ENCODE measurements around the gene SWI5.
"Not testable (repeated sequence)": the region's sequence is repeated elsewhere in the genome, so short reads cannot be mapped to it uniquely, and the experiment has no call there.

SWI5 gene

GRCh38 chr9:128276008-128276573, at the start of gene SWI5:
SWI5 (plus strand) TSS chr9:128276276.
- peak; percentile 98 for DNase-seq

GRCh38 chr9:128226412-128226801, 49.7 kb upstream of the SWI5 start:
- DNase-seq = no peak

- not testable (repeated sequence) for DNase-seq
Measured at GRCh38 chr9:128230897-128231296, 45.2 kb upstream of the SWI5 start.

- DNase-seq = no peak
Measured at GRCh38 chr9:128231638-128232527, 44.2 kb upstream of the SWI5 start.

DNA sequence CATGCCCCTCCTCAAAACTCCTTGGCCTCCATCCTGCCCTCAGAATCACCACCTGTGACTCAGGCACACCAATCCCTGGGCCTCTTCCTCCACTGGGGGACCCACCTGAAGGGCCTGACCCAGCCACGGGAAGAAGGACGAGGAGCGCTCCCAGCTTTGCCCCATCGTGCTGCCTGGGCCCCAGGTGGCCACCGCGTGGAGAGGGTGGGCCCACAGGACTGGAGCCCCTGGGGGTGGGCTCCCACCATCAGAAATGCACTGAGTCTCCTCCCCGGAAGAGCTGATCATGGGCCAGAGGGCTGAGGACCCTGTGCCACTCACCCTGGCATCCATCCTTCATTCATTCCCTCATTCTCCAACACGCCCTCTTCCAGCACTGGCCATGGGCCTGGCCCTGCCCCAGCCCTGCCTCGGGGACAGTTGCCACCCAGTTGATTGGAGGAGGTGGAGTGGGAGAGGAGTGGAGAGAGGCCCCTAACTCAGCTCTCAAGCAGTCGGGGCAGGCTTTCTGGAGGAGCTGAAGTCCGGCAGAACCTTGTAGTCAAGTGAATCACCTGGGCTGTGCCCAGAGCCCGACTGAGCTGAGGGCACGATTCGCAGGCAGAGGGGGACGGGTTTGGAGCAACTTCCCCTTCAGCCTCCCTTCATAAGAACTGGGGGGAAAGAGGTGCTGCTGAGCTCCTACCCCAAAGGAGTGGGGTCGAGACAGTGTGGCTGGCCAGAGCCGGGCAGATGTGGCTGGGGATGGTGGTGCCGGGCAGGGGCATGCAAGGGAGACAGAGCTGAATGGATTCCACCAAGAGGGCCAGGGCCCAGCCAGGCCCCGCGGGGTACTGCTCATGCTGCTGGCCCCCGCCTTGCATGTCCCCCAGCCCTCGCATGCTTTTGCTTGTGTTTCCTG, 43.3 kb upstream of the SWI5 start:
- no peak for DNase-seq

DNA sequence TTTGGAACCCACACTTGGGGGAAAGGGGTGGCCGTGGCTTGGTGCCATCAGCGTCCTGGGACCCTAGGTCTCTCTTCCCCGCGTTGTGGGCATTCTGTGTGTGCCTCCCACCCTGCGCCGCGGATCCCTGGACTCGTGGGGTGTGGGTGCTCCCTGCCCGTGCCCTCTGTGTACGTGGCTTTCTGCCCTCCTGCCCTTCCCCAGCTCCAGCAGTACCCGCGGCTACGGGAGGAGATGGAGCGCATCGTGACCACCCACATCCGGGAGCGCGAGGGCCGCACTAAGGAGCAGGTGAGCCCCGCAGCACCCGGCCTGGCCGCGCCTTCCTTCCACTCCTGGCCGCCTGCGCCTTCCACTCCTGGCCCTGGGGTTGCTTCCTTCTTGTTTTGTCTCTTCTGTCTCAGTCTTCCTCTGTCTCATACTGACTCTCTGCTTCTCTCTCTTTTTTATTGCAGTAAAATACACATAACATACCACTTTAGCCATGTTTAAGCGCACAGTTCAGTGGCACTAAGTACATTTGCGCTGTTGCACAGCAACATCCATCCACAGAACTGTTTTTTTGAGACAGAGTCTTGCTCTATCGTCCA, 42.2 kb upstream of the SWI5 start:
- DNase-seq = no peak

DNA sequence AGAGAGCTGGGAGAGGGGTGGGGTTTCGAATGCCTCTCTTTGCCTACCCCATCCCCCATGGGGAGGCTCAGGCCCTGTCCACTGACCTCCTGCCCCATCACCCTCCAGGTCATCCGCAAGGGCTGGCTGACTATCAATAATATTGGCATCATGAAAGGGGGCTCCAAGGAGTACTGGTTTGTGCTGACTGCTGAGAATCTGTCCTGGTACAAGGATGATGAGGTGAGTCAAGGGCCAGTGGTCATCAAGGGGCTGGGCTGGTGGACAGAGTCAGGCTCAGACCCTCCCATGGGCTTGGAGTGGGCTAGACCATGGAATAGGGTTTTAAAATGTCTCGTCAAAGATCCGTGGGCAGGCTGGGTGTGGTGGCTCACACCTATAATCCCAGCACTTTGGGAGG, 34.0 kb upstream of the SWI5 start:
- no peak for DNase-seq

GRCh38 chr9:128242828-128243214, 33.3 kb upstream of the SWI5 start:
- no peak for DNase-seq

DNA sequence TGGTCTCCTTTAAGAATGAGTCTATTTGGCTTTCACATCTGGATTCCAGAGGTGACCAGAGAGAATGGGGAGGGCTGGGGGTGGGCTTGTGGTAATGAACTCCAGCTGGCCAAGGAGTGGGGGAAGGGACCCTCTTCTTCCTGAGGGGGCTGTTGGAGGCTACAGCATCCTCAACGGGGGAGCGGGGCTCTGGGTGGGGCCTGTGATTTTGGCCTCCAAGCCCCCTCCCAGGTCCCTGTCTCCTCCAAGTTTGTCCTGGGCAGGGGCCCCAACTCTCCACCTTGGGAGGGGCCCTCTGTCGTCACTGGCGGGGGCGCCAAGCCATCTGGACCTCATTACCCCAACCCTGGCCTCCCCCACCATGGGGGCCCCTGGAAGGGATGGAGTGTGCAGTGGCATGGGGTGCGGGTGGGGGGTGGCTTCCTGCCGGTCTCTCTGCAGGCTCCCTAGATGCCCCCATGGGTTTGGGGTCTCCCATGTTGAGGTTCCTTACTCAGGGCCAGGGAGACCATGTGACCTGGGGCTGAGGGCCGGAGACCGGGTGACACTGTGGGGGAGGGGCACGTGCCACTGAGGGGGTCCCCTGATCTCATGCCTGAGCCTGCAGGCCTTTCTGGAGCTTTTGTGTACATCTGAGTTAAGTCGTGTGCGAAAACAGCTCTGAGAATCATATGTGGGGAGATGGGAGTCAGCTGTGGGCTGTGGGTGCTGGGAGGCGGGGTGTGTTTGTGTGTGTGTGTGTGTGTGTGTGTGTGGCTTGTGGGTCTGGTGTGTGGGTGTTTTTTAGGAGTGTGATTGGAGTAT, 32.7 kb upstream of the SWI5 start:
- no peak for DNase-seq

DNA sequence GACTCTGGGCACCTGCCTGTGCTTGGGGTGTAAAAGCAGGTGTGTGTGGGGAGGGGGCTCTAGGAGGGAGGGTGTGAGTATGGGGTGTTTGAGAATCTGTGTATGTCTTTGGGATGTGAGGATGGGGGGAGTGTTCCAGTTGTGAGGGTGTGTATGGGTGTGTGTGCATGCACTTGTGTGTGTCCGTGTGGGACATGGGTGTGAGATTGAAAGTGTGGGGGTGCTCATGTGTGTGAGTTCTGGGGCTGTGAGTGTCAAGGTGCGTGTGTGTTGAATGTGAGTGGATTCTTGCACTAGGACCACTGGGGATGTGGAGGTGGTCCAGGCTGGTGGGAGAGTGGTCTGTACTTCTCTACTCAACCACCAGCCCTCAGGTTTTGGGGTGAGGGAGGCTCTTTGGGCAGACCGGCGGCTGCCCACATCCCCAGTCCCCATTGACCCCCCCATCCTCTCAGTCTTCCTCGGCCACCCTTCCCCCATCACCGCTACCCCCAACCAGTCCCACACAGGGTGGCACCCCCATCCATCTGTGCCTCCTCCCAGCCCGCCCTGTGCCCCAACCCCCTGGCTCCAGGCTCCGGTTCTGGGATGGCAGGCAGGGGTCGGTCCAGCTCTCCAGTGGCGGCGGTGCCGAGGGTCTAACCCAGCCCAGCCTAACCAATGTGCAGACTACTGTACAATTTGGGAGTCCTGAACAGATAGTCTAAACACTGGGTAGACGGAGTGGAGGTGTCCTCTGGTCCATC, 31.8 kb upstream of the SWI5 start:
- DNase-seq = no peak

DNA sequence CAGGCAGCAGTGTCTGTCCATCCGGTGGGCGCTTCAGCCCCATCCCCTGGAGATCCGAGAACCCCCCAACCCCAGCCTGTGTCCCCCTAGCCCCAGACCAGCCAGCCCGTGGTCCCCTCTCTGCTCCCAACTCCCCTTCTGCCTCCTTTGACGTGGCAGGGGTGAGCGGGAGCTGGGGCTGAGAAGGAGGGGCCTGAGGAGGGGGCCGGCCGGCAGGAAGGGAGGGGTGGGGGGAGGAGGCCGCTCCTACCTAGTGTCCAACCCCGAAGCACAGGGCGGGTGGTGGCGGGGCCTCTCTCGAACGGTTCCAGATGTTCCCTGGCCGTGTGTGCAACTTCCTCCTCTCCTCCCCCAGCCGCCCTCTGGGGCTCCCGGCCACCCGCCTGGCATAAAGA, 31.2 kb upstream of the SWI5 start:
- no peak for DNase-seq

- no peak for DNase-seq
Measured at GRCh38 chr9:128245421-128246151, 30.5 kb upstream of the SWI5 start.

DNA sequence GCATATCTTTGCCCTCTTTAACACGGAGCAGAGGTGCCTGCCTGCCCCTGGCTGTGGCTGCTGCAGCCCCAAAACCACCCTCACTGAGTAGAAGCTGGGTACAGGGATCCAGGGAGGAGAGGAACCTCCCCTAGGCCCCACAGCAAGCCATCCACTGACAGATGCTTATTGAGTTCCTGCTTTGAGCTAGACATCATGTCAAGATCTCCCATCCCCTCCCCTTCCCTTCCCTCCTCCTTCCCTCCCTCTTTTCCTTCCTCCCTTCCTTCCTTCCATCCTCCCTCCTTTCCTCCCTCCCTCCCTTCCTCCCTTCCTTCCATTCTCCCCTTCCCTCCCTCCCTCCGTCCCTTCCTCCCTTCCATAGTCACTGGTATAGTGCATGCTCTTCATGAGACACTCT, 29.6 kb upstream of the SWI5 start:
- DNase-seq = no peak

- DNase-seq = no peak
Measured at GRCh38 chr9:128247226-128247803, 28.8 kb upstream of the SWI5 start.

DNA sequence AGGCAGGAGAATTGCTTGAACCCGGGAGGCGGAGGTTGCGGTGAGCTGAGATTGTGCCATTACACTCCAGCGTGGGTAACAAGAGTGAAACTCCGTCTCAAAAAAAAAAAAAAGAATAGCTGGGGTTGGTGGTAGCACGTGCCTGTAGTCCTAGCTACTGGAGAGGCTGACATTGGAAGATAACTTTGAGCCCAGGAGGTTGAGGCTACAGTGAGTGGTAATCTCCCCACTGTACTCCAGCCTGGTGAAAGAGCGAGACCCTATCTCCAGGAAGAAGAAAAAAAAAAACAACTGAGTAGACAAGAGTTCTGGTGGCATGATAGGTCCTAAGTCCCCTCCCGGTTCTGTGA, 26.5 kb upstream of the SWI5 start:
- DNase-seq = no peak

GRCh38 chr9:128249908-128250838, 25.9 kb upstream of the SWI5 start:
- no peak for DNase-seq

- DNase-seq = no peak
Measured at GRCh38 chr9:128250839-128251731, 25.0 kb upstream of the SWI5 start.

- no peak for DNase-seq
Measured at GRCh38 chr9:128251732-128252100, 24.4 kb upstream of the SWI5 start.

Measured in NCI-H1436 treated with DMSO at 0.1 percent for 48 hours (cell line).